ENCODE data around the gene MYO5B.

MYO5B gene

DNA sequence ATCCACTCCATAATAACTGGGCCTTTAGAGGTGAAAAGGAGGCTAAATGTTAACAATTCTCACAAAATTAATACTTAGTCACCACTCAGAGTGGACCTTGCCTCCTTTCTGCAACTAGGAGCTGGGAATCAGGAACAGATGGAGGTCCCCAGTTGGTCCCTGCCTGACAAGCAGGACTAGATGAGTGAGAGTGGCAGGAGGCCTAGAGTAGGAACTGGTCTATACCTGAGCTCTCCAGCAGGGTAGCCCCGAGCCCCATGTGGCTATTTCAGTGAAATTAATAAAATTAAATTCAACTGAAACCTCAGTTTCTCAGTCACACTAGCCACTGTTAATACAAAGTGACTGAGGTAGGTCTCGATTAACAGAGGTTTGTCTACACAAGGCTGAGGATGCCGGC, 150.5 kb downstream of the MYO5B start:
- Histone ChIP-seq H3K27me3 (ENCODE audit: control insufficient read depth in 5 of 5, insufficient read depth in 4 of 5, low read length in 5 of 5) (peaks cover 0 to 3% (median 0%) of the 10 kb centered on the region in 5 donors), H3K27ac (ENCODE audit: low read depth, low read length) (no peak overlapping the region), H3K9me3 (ENCODE audit: control insufficient read depth in 5 of 5, low read length in 5 of 5) (no peaks in the 10 kb centered on the region)

DNA sequence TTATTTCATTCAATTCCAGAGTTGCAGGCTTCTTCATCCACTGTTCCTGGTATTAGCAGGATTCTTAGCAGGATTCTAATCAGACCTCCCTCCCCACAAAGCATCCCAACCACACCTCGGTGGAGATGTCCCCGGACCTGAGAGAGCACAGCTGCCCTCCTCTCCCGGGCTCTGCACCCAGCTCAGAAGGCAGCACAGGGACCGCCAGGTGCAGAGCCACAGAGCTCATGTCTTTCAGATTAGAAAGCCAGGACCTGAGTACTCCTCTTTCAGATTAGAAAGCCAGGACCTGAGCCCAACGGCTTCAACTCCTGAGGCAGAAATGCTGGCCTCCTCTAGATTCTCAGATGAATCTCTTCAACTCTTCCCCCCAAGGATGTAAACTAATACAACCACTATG, 152.3 kb downstream of the MYO5B start:
- Histone ChIP-seq H3K36me3 (ENCODE audit: control insufficient read depth in 5 of 5, insufficient read depth in 5 of 5, low read length in 5 of 5) (no peaks in the 10 kb centered on the region), H3K27ac (ENCODE audit: low read depth, low read length) (no peak overlapping the region), H3K9me3 (ENCODE audit: control insufficient read depth in 5 of 5, low read length in 5 of 5) (no peaks in the 10 kb centered on the region), H3K4me3 (ENCODE audit: low read depth in 1 of 5, low read length in 5 of 5) (no peak overlapping the region), H3K4me1 (ENCODE audit: control insufficient read depth in 5 of 5, insufficient read depth in 5 of 5, low read length in 5 of 5) (no peaks in the 10 kb centered on the region), H3K27me3 (ENCODE audit: control insufficient read depth in 5 of 5, insufficient read depth in 4 of 5, low read length in 5 of 5) (peaks cover 0 to 3% (median 0%) of the 10 kb centered on the region in 5 donors), H3K9ac (ENCODE audit: low read length in 5 of 5) (no peak overlapping the region)

More for the DNA sequence above, 150.5 kb downstream of the MYO5B start:
- no peaks in the 10 kb centered on the region for H3K36me3 ChIP-seq (ENCODE audit: control insufficient read depth in 5 of 5, insufficient read depth in 5 of 5, low read length in 5 of 5)
- H3K4me1 ChIP-seq (ENCODE audit: control insufficient read depth in 5 of 5, insufficient read depth in 5 of 5, low read length in 5 of 5) = no peaks in the 10 kb centered on the region
- H3K4me3 ChIP-seq (ENCODE audit: low read depth in 1 of 5, low read length in 5 of 5) = no peak overlapping the region
- H3K9ac ChIP-seq (ENCODE audit: low read length in 5 of 5) = no peak overlapping the region

DNA sequence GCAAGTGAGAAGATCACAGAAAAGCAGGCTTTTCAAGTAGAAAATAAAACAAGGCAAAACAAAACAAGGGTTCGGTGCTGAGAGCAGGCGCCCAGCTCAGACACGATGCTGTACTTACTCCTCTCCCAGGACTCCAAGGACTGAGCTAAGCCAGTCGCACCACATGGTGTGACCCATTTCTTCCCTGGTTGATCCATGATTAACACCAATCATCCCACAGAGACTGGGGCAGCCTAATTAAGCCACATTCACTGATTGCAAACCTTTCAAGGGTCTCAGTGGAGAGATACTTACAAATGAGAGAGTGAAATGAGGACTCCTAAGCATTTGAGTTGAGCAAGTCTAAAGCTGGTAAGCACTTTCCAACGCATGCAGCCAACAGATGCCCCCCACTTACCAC, 155.2 kb downstream of the MYO5B start:
- Histone ChIP-seq H3K9me3 (ENCODE audit: control insufficient read depth in 5 of 5, low read length in 5 of 5) (no peaks in the 10 kb centered on the region), H3K9ac (ENCODE audit: low read length in 5 of 5) (no peak overlapping the region), H3K27me3 (ENCODE audit: control insufficient read depth in 5 of 5, insufficient read depth in 4 of 5, low read length in 5 of 5) (peaks cover 0 to 3% (median 0%) of the 10 kb centered on the region in 5 donors), H3K4me1 (ENCODE audit: control insufficient read depth in 5 of 5, insufficient read depth in 5 of 5, low read length in 5 of 5) (no peaks in the 10 kb centered on the region), H3K36me3 (ENCODE audit: control insufficient read depth in 5 of 5, insufficient read depth in 5 of 5, low read length in 5 of 5) (no peaks in the 10 kb centered on the region), H3K4me3 (ENCODE audit: low read depth in 1 of 5, low read length in 5 of 5) (no peak overlapping the region), H3K27ac (ENCODE audit: low read depth, low read length) (no peak overlapping the region)

DNA sequence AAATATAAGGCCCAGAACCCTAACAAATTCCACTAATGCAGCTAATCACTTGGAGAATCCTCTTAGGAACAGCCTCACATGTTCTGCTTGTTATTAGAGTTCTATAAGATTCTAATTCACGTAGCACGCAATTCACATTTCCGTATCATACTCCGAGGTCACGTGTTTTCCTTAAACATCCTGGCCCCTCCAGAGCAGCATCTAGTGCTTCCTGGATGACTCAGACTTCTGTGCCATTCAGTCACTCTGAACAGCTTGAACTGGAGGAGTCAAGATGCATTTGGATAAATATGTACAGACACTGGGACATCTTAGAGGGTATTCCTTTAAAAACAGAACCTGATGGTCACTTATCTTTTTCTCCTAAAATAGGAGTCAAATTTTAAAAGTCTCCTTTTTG, 156.5 kb downstream of the MYO5B start:
- Histone ChIP-seq H3K27me3 (ENCODE audit: control insufficient read depth in 5 of 5, insufficient read depth in 4 of 5, low read length in 5 of 5) (peaks cover 0 to 3% (median 0%) of the 10 kb centered on the region in 5 donors), H3K27ac (ENCODE audit: low read depth, low read length) (no peak overlapping the region), H3K9me3 (ENCODE audit: control insufficient read depth in 5 of 5, low read length in 5 of 5) (no peaks in the 10 kb centered on the region), H3K9ac (ENCODE audit: low read length in 5 of 5) (no peak overlapping the region), H3K4me3 (ENCODE audit: low read depth in 1 of 5, low read length in 5 of 5) (no peak overlapping the region), H3K36me3 (ENCODE audit: control insufficient read depth in 5 of 5, insufficient read depth in 5 of 5, low read length in 5 of 5) (no peaks in the 10 kb centered on the region), H3K4me1 (ENCODE audit: control insufficient read depth in 5 of 5, insufficient read depth in 5 of 5, low read length in 5 of 5) (no peaks in the 10 kb centered on the region)

DNA sequence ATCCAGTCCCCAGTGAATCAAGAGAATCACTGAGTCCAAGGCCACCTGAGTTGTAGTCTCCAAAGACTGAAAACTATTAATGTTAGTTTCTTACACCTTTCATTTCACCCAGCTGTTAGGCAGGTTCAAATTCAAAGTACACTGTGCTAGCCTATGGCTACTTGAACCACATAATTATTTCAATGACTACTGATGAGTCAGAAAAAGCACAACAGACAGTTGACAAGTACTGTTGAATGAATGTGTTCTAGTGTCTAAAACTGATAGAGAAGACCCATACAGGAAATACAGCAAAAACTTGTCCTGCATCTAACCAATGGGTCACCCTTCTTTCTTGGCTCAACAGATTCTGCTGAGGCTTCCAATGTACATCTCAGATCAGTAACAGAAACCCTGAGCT, 160.9 kb downstream of the MYO5B start:
- Histone ChIP-seq H3K9ac (ENCODE audit: low read length in 5 of 5) (no peak overlapping the region), H3K4me1 (ENCODE audit: control insufficient read depth in 5 of 5, insufficient read depth in 5 of 5, low read length in 5 of 5) (no peaks in the 10 kb centered on the region), H3K9me3 (ENCODE audit: control insufficient read depth in 5 of 5, low read length in 5 of 5) (no peaks in the 10 kb centered on the region), H3K27ac (ENCODE audit: low read depth, low read length) (no peak overlapping the region), H3K27me3 (ENCODE audit: control insufficient read depth in 5 of 5, insufficient read depth in 4 of 5, low read length in 5 of 5) (no peaks in the 10 kb centered on the region), H3K36me3 (ENCODE audit: control insufficient read depth in 5 of 5, insufficient read depth in 5 of 5, low read length in 5 of 5) (no peaks in the 10 kb centered on the region), H3K4me3 (ENCODE audit: low read depth in 1 of 5, low read length in 5 of 5) (no peak overlapping the region)

DNA sequence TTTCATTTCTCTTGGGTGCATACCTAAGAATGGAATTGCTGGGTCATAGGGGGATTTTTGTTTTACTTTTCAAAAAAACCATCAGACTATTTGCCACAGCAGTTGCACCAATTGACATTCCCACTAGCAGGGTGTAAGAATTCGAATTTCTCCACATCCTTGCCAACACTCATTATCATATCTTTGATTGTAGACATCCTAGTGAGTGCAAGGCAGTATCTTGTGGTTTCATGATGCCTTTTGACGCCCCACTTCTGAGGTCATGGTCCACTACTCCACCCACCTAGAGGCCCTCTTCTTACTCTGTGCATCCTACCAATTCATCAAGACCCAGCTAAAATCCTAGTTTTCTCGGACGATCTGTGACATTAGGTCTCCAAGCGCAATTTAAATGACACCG, 161.9 kb downstream of the MYO5B start:
- H3K27ac ChIP-seq (ENCODE audit: low read depth, low read length) = no peak overlapping the region
- no peaks in the 10 kb centered on the region for H3K27me3 ChIP-seq (ENCODE audit: control insufficient read depth in 5 of 5, insufficient read depth in 4 of 5, low read length in 5 of 5)
- H3K9me3 ChIP-seq (ENCODE audit: control insufficient read depth in 5 of 5, low read length in 5 of 5) = no peaks in the 10 kb centered on the region
- H3K36me3 ChIP-seq (ENCODE audit: control insufficient read depth in 5 of 5, insufficient read depth in 5 of 5, low read length in 5 of 5) = no peaks in the 10 kb centered on the region
- no peak overlapping the region for H3K4me3 ChIP-seq (ENCODE audit: low read depth in 1 of 5, low read length in 5 of 5)
- H3K9ac ChIP-seq (ENCODE audit: low read length in 5 of 5) = no peak overlapping the region
- H3K4me1 ChIP-seq (ENCODE audit: control insufficient read depth in 5 of 5, insufficient read depth in 5 of 5, low read length in 5 of 5) = no peaks in the 10 kb centered on the region

DNA sequence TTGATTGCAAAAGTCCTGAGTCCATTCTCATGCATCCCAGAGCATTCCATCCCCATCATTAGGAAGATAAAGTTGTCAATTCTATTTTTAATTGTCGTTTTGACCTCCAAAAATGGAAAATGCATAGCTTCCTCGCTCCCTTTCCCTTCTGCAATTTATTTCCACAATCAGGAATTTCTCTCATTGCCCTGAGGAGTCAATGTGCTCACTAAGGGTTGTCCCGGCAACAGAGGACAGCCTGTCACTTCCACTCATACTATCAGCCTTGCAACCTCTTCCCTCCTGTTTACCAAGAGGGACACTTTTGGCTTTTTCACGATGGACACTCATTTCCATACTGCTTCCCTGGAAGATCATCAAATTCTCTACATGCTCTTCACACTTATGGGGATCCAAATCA, 164.8 kb downstream of the MYO5B start:
- Histone ChIP-seq H3K4me1 (ENCODE audit: control insufficient read depth in 5 of 5, insufficient read depth in 5 of 5, low read length in 5 of 5) (no peaks in the 10 kb centered on the region), H3K27ac (ENCODE audit: low read depth, low read length) (no peak overlapping the region), H3K4me3 (ENCODE audit: low read depth in 1 of 5, low read length in 5 of 5) (no peak overlapping the region), H3K27me3 (ENCODE audit: control insufficient read depth in 5 of 5, insufficient read depth in 4 of 5, low read length in 5 of 5) (no peaks in the 10 kb centered on the region), H3K9ac (ENCODE audit: low read length in 5 of 5) (no peak overlapping the region), H3K9me3 (ENCODE audit: control insufficient read depth in 5 of 5, low read length in 5 of 5) (peaks cover 0 to 5% (median 5%) of the 10 kb centered on the region in 5 donors), H3K36me3 (ENCODE audit: control insufficient read depth in 5 of 5, insufficient read depth in 5 of 5, low read length in 5 of 5) (no peaks in the 10 kb centered on the region)

DNA sequence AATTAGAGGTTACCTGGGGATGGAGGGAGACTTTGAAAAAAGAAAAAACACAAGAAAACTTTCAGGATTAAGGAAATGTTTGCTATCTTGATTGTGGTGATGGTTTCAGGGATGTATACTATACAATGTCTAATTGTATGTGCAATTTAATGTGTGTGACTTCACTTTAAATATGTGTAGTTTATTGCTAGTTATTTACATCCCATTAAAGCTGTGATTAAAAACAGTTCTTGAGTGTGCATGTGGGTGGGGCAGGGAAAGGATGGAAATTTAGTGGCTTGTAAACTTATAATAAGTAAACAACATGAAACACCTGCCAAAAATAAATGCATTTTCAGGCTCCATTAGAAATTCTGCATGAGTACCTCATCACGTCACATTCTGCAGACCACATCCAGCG, 167.0 kb downstream of the MYO5B start:
- Histone ChIP-seq H3K9me3 (ENCODE audit: control insufficient read depth in 5 of 5, low read length in 5 of 5) (peaks cover 0 to 7% (median 5%) of the 10 kb centered on the region in 5 donors), H3K36me3 (ENCODE audit: control insufficient read depth in 5 of 5, insufficient read depth in 5 of 5, low read length in 5 of 5) (no peaks in the 10 kb centered on the region), H3K4me1 (ENCODE audit: control insufficient read depth in 5 of 5, insufficient read depth in 5 of 5, low read length in 5 of 5) (no peaks in the 10 kb centered on the region), H3K27ac (ENCODE audit: low read depth, low read length) (no peak overlapping the region), H3K4me3 (ENCODE audit: low read depth in 1 of 5, low read length in 5 of 5) (no peak overlapping the region), H3K9ac (ENCODE audit: low read length in 5 of 5) (no peak overlapping the region), H3K27me3 (ENCODE audit: control insufficient read depth in 5 of 5, insufficient read depth in 4 of 5, low read length in 5 of 5) (no peaks in the 10 kb centered on the region)

DNA sequence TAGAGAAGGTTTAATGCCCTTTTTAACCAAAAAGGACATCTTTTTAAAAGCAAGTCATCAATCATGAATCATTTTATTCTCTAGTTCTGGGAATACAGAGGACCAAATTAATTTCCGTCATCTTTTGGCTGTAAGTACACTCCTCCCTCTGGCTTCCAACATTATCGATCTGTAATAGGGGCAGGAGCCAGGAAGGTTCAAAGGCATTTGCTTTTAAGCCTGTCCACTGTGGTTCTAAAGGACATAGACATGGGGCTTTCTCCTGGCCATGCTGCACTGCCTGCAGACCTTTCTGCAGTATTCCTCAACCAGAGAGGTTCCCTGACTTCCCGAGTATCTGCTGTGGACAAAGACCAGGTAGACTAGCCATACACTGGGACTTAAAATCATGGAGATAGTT, 170.5 kb downstream of the MYO5B start:
- Histone ChIP-seq H3K27me3 (ENCODE audit: control insufficient read depth in 5 of 5, insufficient read depth in 4 of 5, low read length in 5 of 5) (peaks cover 0 to 5% (median 3%) of the 10 kb centered on the region in 5 donors), H3K27ac (ENCODE audit: low read depth, low read length) (no peak overlapping the region), H3K9ac (ENCODE audit: low read length in 5 of 5) (no peak overlapping the region), H3K4me3 (ENCODE audit: low read depth in 1 of 5, low read length in 5 of 5) (no peak overlapping the region), H3K9me3 (ENCODE audit: control insufficient read depth in 5 of 5, low read length in 5 of 5) (peaks cover 0 to 7% (median 5%) of the 10 kb centered on the region in 5 donors), H3K4me1 (ENCODE audit: control insufficient read depth in 5 of 5, insufficient read depth in 5 of 5, low read length in 5 of 5) (no peaks in the 10 kb centered on the region), H3K36me3 (ENCODE audit: control insufficient read depth in 5 of 5, insufficient read depth in 5 of 5, low read length in 5 of 5) (no peaks in the 10 kb centered on the region)

DNA sequence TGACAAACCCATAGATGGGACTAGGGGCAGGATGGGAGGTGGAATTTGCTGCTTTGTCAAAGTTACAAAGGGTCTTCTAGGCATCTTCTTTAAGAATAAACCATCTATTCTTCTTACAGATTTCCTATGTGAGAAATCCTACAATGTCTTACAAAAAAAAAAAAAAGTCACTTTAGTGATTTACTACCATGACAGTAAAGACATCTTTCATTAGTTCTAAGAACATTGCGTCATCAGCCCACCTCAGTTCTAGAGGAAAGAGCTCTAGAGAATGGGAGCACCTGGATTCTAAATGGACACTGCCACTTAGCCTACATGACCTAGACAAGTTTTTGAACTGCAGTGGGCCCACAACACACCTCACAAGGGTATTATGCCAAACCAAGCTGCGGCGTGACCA, 172.0 kb downstream of the MYO5B start:
- Histone ChIP-seq H3K36me3 (ENCODE audit: control insufficient read depth in 5 of 5, insufficient read depth in 5 of 5, low read length in 5 of 5) (no peaks in the 10 kb centered on the region), H3K27ac (ENCODE audit: low read depth, low read length) (no peak overlapping the region), H3K4me1 (ENCODE audit: control insufficient read depth in 5 of 5, insufficient read depth in 5 of 5, low read length in 5 of 5) (no peaks in the 10 kb centered on the region), H3K27me3 (ENCODE audit: control insufficient read depth in 5 of 5, insufficient read depth in 4 of 5, low read length in 5 of 5) (peaks cover 0 to 7% (median 3%) of the 10 kb centered on the region in 5 donors), H3K9me3 (ENCODE audit: control insufficient read depth in 5 of 5, low read length in 5 of 5) (peaks cover 0 to 7% (median 5%) of the 10 kb centered on the region in 5 donors), H3K4me3 (ENCODE audit: low read depth in 1 of 5, low read length in 5 of 5) (no peak overlapping the region), H3K9ac (ENCODE audit: low read length in 5 of 5) (no peak overlapping the region)

DNA sequence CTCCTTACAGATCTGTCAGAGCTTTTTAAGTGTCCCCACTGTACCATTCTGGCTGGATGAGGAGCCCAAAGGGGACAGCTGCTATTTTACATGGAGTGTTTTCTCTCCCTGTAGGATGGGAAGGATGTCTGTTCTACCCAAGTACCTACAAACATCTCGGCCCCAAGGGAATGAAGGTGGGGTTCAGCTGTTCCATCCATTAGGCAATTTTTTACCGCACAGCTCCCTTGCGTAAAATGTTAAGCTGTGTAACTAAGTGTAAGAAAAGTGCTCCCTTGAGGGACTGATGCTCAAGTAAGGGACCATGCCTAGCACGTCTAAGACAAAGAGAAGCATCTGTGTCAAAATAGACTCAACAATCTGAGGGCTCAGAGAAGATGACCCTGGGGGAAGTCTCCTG, 180.3 kb downstream of the MYO5B start:
- Histone ChIP-seq H3K36me3 (ENCODE audit: control insufficient read depth in 5 of 5, insufficient read depth in 5 of 5, low read length in 5 of 5) (no peaks in the 10 kb centered on the region), H3K9ac (ENCODE audit: low read length in 5 of 5) (no peak overlapping the region), H3K9me3 (ENCODE audit: control insufficient read depth in 5 of 5, low read length in 5 of 5) (no peaks in the 10 kb centered on the region), H3K4me1 (ENCODE audit: control insufficient read depth in 5 of 5, insufficient read depth in 5 of 5, low read length in 5 of 5) (no peaks in the 10 kb centered on the region), H3K27me3 (ENCODE audit: control insufficient read depth in 5 of 5, insufficient read depth in 4 of 5, low read length in 5 of 5) (peaks cover 0 to 3% (median 0%) of the 10 kb centered on the region in 5 donors), H3K27ac (ENCODE audit: low read depth, low read length) (no peak overlapping the region), H3K4me3 (ENCODE audit: low read depth in 1 of 5, low read length in 5 of 5) (no peak overlapping the region)
